Measurements from ENCODE around the gene INSYN2B. TPM values are rescaled to one million over a fixed set of nuclear protein-coding genes. Genes with fewer than 3 reads are reported as not detected.

INSYN2B gene
- total RNA-seq, 2 experiments from 2014 or later = not detected

GRCh38 chr5:169921949-169922348 is 58.3 kb downstream of the INSYN2B start:
- Mint-ChIP-seq H3K4me1 (ENCODE audit: low read depth) (no peaks in the 10 kb centered on the region), H3K9me3 (ENCODE audit: insufficient read depth) (no peaks in the 10 kb centered on the region), H3K27me3 (ENCODE audit: low read depth) (no peaks in the 10 kb centered on the region), H3K36me3 (ENCODE audit: low read depth) (peaks cover 21% of the 10 kb centered on the region), H3K27ac (no peak overlapping the region), H3K4me3 (no peak overlapping the region)
- ChIA-PET POLR2A (no interaction called here), CTCF (no interaction called here)
- no peak for ATAC-seq
- DNase-seq = no peak

- Mint-ChIP-seq H3K4me1 (ENCODE audit: low read depth) (no peaks in the 10 kb centered on the region), H3K27me3 (ENCODE audit: low read depth) (no peaks in the 10 kb centered on the region), H3K36me3 (ENCODE audit: low read depth) (peaks cover 19% of the 10 kb centered on the region), H3K27ac (no peak overlapping the region), H3K9me3 (ENCODE audit: insufficient read depth) (no peaks in the 10 kb centered on the region), H3K4me3 (no peak overlapping the region)
- ATAC-seq (no peak), DNase-seq (no peak)
- ChIA-PET CTCF (no interaction called here), POLR2A (no interaction called here)
These were observed 58.9 kb downstream of the INSYN2B start for GRCh38 chr5:169921384-169921783.

GRCh38 chr5:169920474-169920873 is 59.8 kb downstream of the INSYN2B start:
- Mint-ChIP-seq H3K27ac (no peak overlapping the region), H3K4me3 (no peak overlapping the region), H3K9me3 (ENCODE audit: insufficient read depth) (no peaks in the 10 kb centered on the region), H3K4me1 (ENCODE audit: low read depth) (no peaks in the 10 kb centered on the region), H3K36me3 (ENCODE audit: low read depth) (peaks cover 27% of the 10 kb centered on the region), H3K27me3 (ENCODE audit: low read depth) (no peaks in the 10 kb centered on the region)
- no peak for DNase-seq
- ChIA-PET CTCF (no interaction called here), POLR2A (no interaction called here)
- no peak for ATAC-seq

- ATAC-seq = no peak
- Mint-ChIP-seq H3K4me3 (no peak overlapping the region), H3K27me3 (ENCODE audit: low read depth) (no peaks in the 10 kb centered on the region), H3K27ac (no peak overlapping the region), H3K36me3 (ENCODE audit: low read depth) (peaks cover 31% of the 10 kb centered on the region), H3K9me3 (ENCODE audit: insufficient read depth) (no peaks in the 10 kb centered on the region), H3K4me1 (ENCODE audit: low read depth) (no peaks in the 10 kb centered on the region)
- CTCF ChIA-PET = no interaction called here
- POLR2A ChIA-PET = no interaction called here
- DNase-seq = no peak
These were observed 62.1 kb downstream of the INSYN2B start for GRCh38 chr5:169918228-169918627.

- no peak for DNase-seq
- Mint-ChIP-seq H3K27ac (no peak overlapping the region), H3K36me3 (ENCODE audit: low read depth) (peaks cover 27% of the 10 kb centered on the region), H3K27me3 (ENCODE audit: low read depth) (no peaks in the 10 kb centered on the region), H3K4me1 (ENCODE audit: low read depth) (no peaks in the 10 kb centered on the region), H3K4me3 (no peak overlapping the region), H3K9me3 (ENCODE audit: insufficient read depth) (no peaks in the 10 kb centered on the region)
- no peak for ATAC-seq
- ChIA-PET POLR2A (interaction anchor here (0.6 kb wide), 1 partner anchor 54 kb away, joined by 6 read pairs; no protein-coding TSS in a partner anchor), CTCF (no interaction called here)
These were observed 62.8 kb downstream of the INSYN2B start for GRCh38 chr5:169917500-169917899.

- Mint-ChIP-seq H3K27me3 (ENCODE audit: low read depth) (no peaks in the 10 kb centered on the region), H3K27ac (no peak overlapping the region), H3K4me3 (no peak overlapping the region), H3K9me3 (ENCODE audit: insufficient read depth) (no peaks in the 10 kb centered on the region), H3K4me1 (ENCODE audit: low read depth) (no peaks in the 10 kb centered on the region), H3K36me3 (ENCODE audit: low read depth) (peaks cover 21% of the 10 kb centered on the region)
- ATAC-seq = no peak
- POLR2A ChIA-PET = no interaction called here
- DNase-seq = no peak
- CTCF ChIA-PET = no interaction called here
These were observed 65.5 kb downstream of the INSYN2B start for GRCh38 chr5:169914766-169915165.

- H3K4me3 Mint-ChIP-seq = no peak overlapping the region
- CTCF ChIA-PET = no interaction called here
These were observed 66.8 kb downstream of the INSYN2B start for GRCh38 chr5:169913479-169913878.

GRCh38 chr5:169911448-169912212 is 68.7 kb downstream of the INSYN2B start:
- POLR2A ChIA-PET = no interaction called here
- Mint-ChIP-seq H3K27me3 (ENCODE audit: low read depth) (no peaks in the 10 kb centered on the region), H3K4me1 (ENCODE audit: low read depth) (no peaks in the 10 kb centered on the region), H3K36me3 (ENCODE audit: low read depth) (peaks cover 19% of the 10 kb centered on the region), H3K27ac (no peak overlapping the region), H3K4me3 (no peak overlapping the region), H3K9me3 (ENCODE audit: insufficient read depth) (no peaks in the 10 kb centered on the region)
- DNase-seq (no peak), ATAC-seq (no peak)
- CTCF ChIA-PET = no interaction called here

More at GRCh38 chr5:169913479-169913878, 66.8 kb downstream of the INSYN2B start:
- Mint-ChIP-seq H3K27ac (no peak overlapping the region), H3K36me3 (ENCODE audit: low read depth) (peaks cover 23% of the 10 kb centered on the region), H3K27me3 (ENCODE audit: low read depth) (no peaks in the 10 kb centered on the region), H3K4me1 (ENCODE audit: low read depth) (no peaks in the 10 kb centered on the region), H3K9me3 (ENCODE audit: insufficient read depth) (no peaks in the 10 kb centered on the region)
- POLR2A ChIA-PET = no interaction called here
- no peak for DNase-seq
- ATAC-seq = no peak

- Mint-ChIP-seq H3K27ac (no peak overlapping the region), H3K27me3 (ENCODE audit: low read depth) (no peaks in the 10 kb centered on the region), H3K4me3 (no peak overlapping the region), H3K9me3 (ENCODE audit: insufficient read depth) (no peaks in the 10 kb centered on the region), H3K4me1 (ENCODE audit: low read depth) (no peaks in the 10 kb centered on the region), H3K36me3 (ENCODE audit: low read depth) (peaks cover 14% of the 10 kb centered on the region)
- ATAC-seq = no peak
- POLR2A ChIA-PET = no interaction called here
- CTCF ChIA-PET = no interaction called here
- no peak for DNase-seq
These were observed 69.9 kb downstream of the INSYN2B start for GRCh38 chr5:169910393-169910792.

- Mint-ChIP-seq H3K36me3 (ENCODE audit: low read depth) (peaks cover 14% of the 10 kb centered on the region), H3K27ac (no peak overlapping the region), H3K4me3 (no peak overlapping the region), H3K27me3 (ENCODE audit: low read depth) (no peaks in the 10 kb centered on the region), H3K9me3 (ENCODE audit: insufficient read depth) (no peaks in the 10 kb centered on the region), H3K4me1 (ENCODE audit: low read depth) (no peaks in the 10 kb centered on the region)
- ChIA-PET CTCF (no interaction called here), POLR2A (no interaction called here)
- DNase-seq (no peak), ATAC-seq (no peak)
These were observed 70.3 kb downstream of the INSYN2B start for GRCh38 chr5:169909945-169910344.

GRCh38 chr5:169908864-169909263 is 71.4 kb downstream of the INSYN2B start:
- H3K27ac Mint-ChIP-seq = no peak overlapping the region
- CTCF ChIA-PET = no interaction called here
- H3K4me3 Mint-ChIP-seq = no peak overlapping the region
- DNase-seq (no peak), ATAC-seq (no peak)
- no peaks in the 10 kb centered on the region for H3K9me3 Mint-ChIP-seq (ENCODE audit: insufficient read depth)
- no peaks in the 10 kb centered on the region for H3K4me1 Mint-ChIP-seq (ENCODE audit: low read depth)
- peaks cover 8% of the 10 kb centered on the region for H3K36me3 Mint-ChIP-seq (ENCODE audit: low read depth)
- POLR2A ChIA-PET = no interaction called here
- no peaks in the 10 kb centered on the region for H3K27me3 Mint-ChIP-seq (ENCODE audit: low read depth)

GRCh38 chr5:169906745-169907649 is 73.3 kb downstream of the INSYN2B start:
- no peaks in the 10 kb centered on the region for H3K27me3 Mint-ChIP-seq (ENCODE audit: low read depth)
- DNase-seq (no peak), ATAC-seq (no peak)
- peaks cover 3% of the 10 kb centered on the region for H3K4me1 Mint-ChIP-seq (ENCODE audit: low read depth)
- no peak overlapping the region for H3K4me3 Mint-ChIP-seq
- H3K27ac Mint-ChIP-seq = no peak overlapping the region
- H3K9me3 Mint-ChIP-seq (ENCODE audit: insufficient read depth) = no peaks in the 10 kb centered on the region
- ChIA-PET POLR2A (interaction anchor here (0.6 kb wide), 1 partner anchor 33 kb away, joined by 4 read pairs; no protein-coding TSS in a partner anchor), CTCF (no interaction called here)
- H3K36me3 Mint-ChIP-seq (ENCODE audit: low read depth) = peaks cover 9% of the 10 kb centered on the region
